ENCODE results near the gene OR7A5. TPM values are rescaled to one million over a fixed set of nuclear protein-coding genes. Genes with fewer than 3 reads are reported as not detected.

OR7A5 gene
- total and polyA plus RNA-seq, 2 of the 8 experiments (the other 6 are each of a cell fraction or from before 2014, with no cell fraction given): not detected

DNA sequence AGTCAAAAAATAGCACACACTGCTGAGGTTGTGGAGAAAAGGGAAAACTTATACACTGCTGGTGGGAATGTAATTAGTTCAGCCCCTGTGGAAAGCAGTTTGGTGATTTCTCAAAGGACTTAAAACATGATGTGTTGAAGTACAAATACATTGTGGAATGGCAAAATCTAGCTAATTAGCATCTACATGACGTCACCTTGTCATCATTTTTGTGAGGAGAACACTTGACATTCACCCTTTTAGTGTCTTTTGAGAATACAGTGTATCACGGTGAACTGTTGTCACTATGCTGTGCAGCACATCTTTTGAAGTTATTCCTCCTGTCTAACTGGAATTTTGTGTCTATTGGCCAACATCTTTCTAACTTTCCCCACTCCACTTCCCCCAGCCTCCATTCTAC is 8.2 kb upstream of the OR7A5 start (continued):
- TF ChIP-seq MAX (IDR thresholded peaks at IDR 0.05) (no peak), SIRT6 (IDR thresholded peaks at IDR 0.05; ENCODE audit: low read length) (no peak), SP4 (IDR thresholded peaks at IDR 0.05; ENCODE audit: low read length) (no peak)
